Panc1 (cell line): ENCODE data around the gene HTR3D. TPM values are rescaled to one million over a fixed set of nuclear protein-coding genes. Genes with fewer than 3 reads are reported as not detected.

Experiments used
- ATAC-seq: fragments of 200-7000 bp; cut with Tn5 transposase; 2 replicates; pipeline ENCODE4 v1.9.1; 2020; ENCODE audit warnings: mild to moderate bottlenecking, moderate library complexity
- BruUV-seq: library from RNA; stranded (reverse); fragments of 400-500 nt; replicated peaks from 2 replicates; lab custom pipeline; 2021; lab: Mats Ljungman, UMichigan
- CTCF ChIA-PET: fragments of 300-600 bp; sonication (Branson Sonifier 250); formaldehyde crosslinking; loops from one replicate; lab custom pipeline; 2022; ENCODE audit warnings: antibody characterized with exemption; lab: Charles Lee
- POLR2A ChIA-PET: fragments of 300-600 bp; sonication (Branson Sonifier 250); formaldehyde crosslinking; loops from one replicate; lab custom pipeline; 2022; ENCODE audit warnings: antibody characterized with exemption; lab: Charles Lee
- DNase-seq: peaks from one replicate; pipeline ENCODE4 v3.0.0-alpha.2; 2010; ENCODE audit warnings: low read depth, low spot score
- H3K27ac ChIP-seq: 2 replicates; pipeline ENCODE4 v1.5.1; 2011; ENCODE audit warnings: mild to moderate bottlenecking, low read length, inconsistent platforms
- H3K27me3 ChIP-seq: fragments of 200-500 bp; sonication (Bioruptor generic); 2 replicates; pipeline ENCODE4 v1.6.0; 2014; ENCODE audit warnings: low read length, inconsistent platforms; ENCODE audit not compliant: control insufficient read depth, insufficient read depth
- H3K36me3 ChIP-seq: fragments of 200-500 bp; sonication (Bioruptor generic); 2 replicates; pipeline ENCODE4 v1.5.1; 2014; ENCODE audit warnings: inconsistent platforms, mild to moderate bottlenecking, low read length, moderate library complexity; ENCODE audit not compliant: control insufficient read depth, insufficient read depth
- H3K4me1 ChIP-seq: 2 replicates; pipeline ENCODE4 v1.5.1; 2011; ENCODE audit warnings: inconsistent platforms, mild to moderate bottlenecking, low read length, moderate library complexity; ENCODE audit not compliant: control insufficient read depth, insufficient read depth
- H3K4me3 ChIP-seq, 2 experiments: 2 replicates each; pipeline ENCODE4 v1.5.1; 2011 to 2012; ENCODE audit warnings: low read depth in 2 of 2, low read length in 2 of 2, mild to moderate bottlenecking in 2 of 2, inconsistent platforms in 1 of 2, moderate library complexity in 1 of 2
- H3K9me3 ChIP-seq: fragments of 200-500 bp; sonication (Bioruptor generic); 2 replicates; pipeline ENCODE4 v1.5.1; 2014; ENCODE audit warnings: low read depth, mild to moderate bottlenecking, inconsistent platforms, low read length, moderate library complexity; ENCODE audit not compliant: control insufficient read depth, insufficient read depth
- CTCF ChIP-seq: fragments of 450-650 bp; IDR thresholded peaks from 2 replicates; pipeline ENCODE4 v1.5.1; 2017; ENCODE audit warnings: mild to moderate bottlenecking
- POLR2AphosphoS5 ChIP-seq: IDR thresholded peaks from 2 replicates; pipeline ENCODE4 v1.6.1; 2012; ENCODE audit warnings: mild to moderate bottlenecking, low read depth, low read length, moderate library complexity
- REST ChIP-seq, 2 experiments: IDR thresholded peaks; 2 replicates each; pipeline ENCODE4 v1.6.1; 2011 to 2012; ENCODE audit warnings: low read depth in 2 of 2, control low read depth in 1 of 2, low read length in 1 of 2, mild to moderate bottlenecking in 1 of 2, moderate library complexity in 1 of 2; ENCODE audit not compliant: insufficient read depth in 1 of 2
- SIN3A ChIP-seq: IDR thresholded peaks from 2 replicates; pipeline ENCODE4 v1.6.1; 2012; ENCODE audit warnings: low read depth, mild to moderate bottlenecking, low read length, moderate library complexity, borderline replicate concordance; ENCODE audit not compliant: insufficient read depth
- TCF7L2 ChIP-seq: IDR thresholded peaks from 2 replicates; pipeline ENCODE4 v1.6.1; 2011; ENCODE audit warnings: mild to moderate bottlenecking, low read depth, low read length, inconsistent platforms
- in situ Hi-C: cut with HindIII; loops from 2 replicates; pipeline ENCODE4 v1.10.0; 2016; ENCODE audit warnings: low sequenced_read_pairs, low pct_unique_long_range_greater_than_20kb
- intact Hi-C: fragments of 100-400 bp; cut with micrococcal nuclease; formaldehyde crosslinking; loops from one replicate; pipeline ENCODE4 v1.10.0; 2022; ENCODE audit not compliant: unreplicated experiment
- total RNA-seq: library from RNA; stranded (reverse); gene quantifications from one replicate; pipeline ENCODE4 v1.2.1, GENCODE V29; 2021; ENCODE audit not compliant: unreplicated experiment

Gene HTR3D
- total RNA-seq, 1 experiment from 2014 or later = not detected

GRCh38 chr3:184011937-184012889 is 19.3 kb upstream of the HTR3D start:
- intact Hi-C loops = no loop called here
- H3K27ac ChIP-seq = no peak overlapping the region

More at GRCh38 chr3:184011937-184012889, 19.3 kb upstream of the HTR3D start:
- POLR2A ChIA-PET = no interaction called here
- Histone ChIP-seq H3K9me3 (no peaks in the 10 kb centered on the region), H3K36me3 (peaks cover 3% of the 10 kb centered on the region; the same call in 1 of the 2 replicates), H3K4me1 (peaks cover 19% of the 10 kb centered on the region), H3K27me3 (no peaks in the 10 kb centered on the region), H3K4me3 (no peak overlapping the region)
- DNase-seq (no peak), ATAC-seq (no peak)
- in situ Hi-C loops = no loop called here
- BruUV-seq = no TSS peak
- TF ChIP-seq CTCF = no peak
- no peak for TF ChIP-seq TCF7L2
- no peak for TF ChIP-seq SIN3A
- no peak for TF ChIP-seq POLR2AphosphoS5
- no peak for TF ChIP-seq REST (IDR thresholded peaks at IDR 0.05; ENCODE audit: insufficient read depth in 1 of 2, low read depth in 2 of 2, low read length in 1 of 2)
- CTCF ChIA-PET = interaction anchor here (0.8 kb wide), 1 partner anchor 532 kb away, joined by 4 read pairs; no protein-coding TSS in a partner anchor
